RWPE2 (cell line): Measurements from ENCODE around the gene SOCS7.

Experiments
- ATAC-seq: fragments of 200-7000 bp; cut with Tn5 transposase; 3 replicates; pipeline ENCODE4 v1.9.1; 2021; ENCODE audit warnings: low read depth
- DNase-seq: peaks from one replicate; pipeline ENCODE4 v3.0.0-alpha.2; 2020; ENCODE audit warnings: low spot score
- H3K27ac ChIP-seq: fragments of 450-650 bp; 2 replicates; pipeline ENCODE4 v1.5.1; 2017; ENCODE audit warnings: mild to moderate bottlenecking; ENCODE audit not compliant: poor library complexity, severe bottlenecking
- H3K27me3 ChIP-seq: fragments of 250-450 bp; sonication (Bioruptor Pico); 2 replicates; pipeline ENCODE4 v1.5.1; 2021; ENCODE audit warnings: mild to moderate bottlenecking, moderate library complexity; ENCODE audit not compliant: insufficient read depth, poor library complexity, severe bottlenecking
- H3K36me3 ChIP-seq: fragments of 250-450 bp; sonication (Bioruptor Pico); 2 replicates; pipeline ENCODE4 v1.5.1; 2020; ENCODE audit warnings: low read depth, mild to moderate bottlenecking, moderate library complexity
- H3K4me1 ChIP-seq: fragments of 250-450 bp; sonication (Bioruptor Pico); 2 replicates; pipeline ENCODE4 v1.5.1; 2021; ENCODE audit warnings: mild to moderate bottlenecking, moderate library complexity; ENCODE audit not compliant: insufficient read depth, poor library complexity, severe bottlenecking
- H3K4me3 ChIP-seq: fragments of 250-450 bp; sonication (Bioruptor Pico); 2 replicates; pipeline ENCODE4 v1.5.1; 2021; ENCODE audit warnings: mild to moderate bottlenecking, moderate library complexity; ENCODE audit not compliant: severe bottlenecking
- H3K9me3 ChIP-seq: fragments of 250-450 bp; sonication (Bioruptor Pico); 2 replicates; pipeline ENCODE4 v1.5.1; 2021; ENCODE audit warnings: mild to moderate bottlenecking, moderate library complexity; ENCODE audit not compliant: severe bottlenecking
- TF ChIP-seq, protein P1 (sequence below): fragments of 450-650 bp; IDR thresholded peaks from one replicate; pipeline ENCODE4 v1.5.1; 2017; ENCODE audit warnings: mild to moderate bottlenecking, moderate library complexity; ENCODE audit not compliant: poor library complexity, severe bottlenecking

SOCS7 gene

DNA sequence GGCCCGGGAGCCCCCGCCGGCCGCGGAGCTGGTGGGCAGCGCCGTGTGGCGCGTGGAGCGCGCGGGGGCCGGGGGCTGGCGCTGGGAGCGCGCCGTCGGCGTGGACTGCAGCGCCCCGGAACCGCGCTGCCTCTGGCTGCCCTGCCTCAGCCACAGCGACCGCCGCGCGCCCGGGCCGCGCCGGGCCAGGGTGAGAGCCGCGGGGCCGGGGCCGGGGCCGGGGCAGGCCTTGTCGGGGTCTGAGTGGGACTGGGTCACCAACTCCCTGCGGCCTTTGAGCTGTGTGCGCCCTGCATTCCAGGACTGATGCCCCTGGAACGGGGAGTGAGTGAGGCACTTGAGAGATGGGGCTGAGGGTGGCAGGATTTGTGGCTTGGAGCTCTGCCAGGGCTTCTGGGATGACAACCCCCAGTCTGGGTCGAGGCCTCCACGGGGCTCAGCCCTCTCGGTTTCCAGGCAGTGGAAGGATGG, 102.3 kb downstream of the SOCS7 start:
- no peaks in the 10 kb centered on the region for H3K27me3 ChIP-seq
- TF ChIP-seq, protein P1, sequence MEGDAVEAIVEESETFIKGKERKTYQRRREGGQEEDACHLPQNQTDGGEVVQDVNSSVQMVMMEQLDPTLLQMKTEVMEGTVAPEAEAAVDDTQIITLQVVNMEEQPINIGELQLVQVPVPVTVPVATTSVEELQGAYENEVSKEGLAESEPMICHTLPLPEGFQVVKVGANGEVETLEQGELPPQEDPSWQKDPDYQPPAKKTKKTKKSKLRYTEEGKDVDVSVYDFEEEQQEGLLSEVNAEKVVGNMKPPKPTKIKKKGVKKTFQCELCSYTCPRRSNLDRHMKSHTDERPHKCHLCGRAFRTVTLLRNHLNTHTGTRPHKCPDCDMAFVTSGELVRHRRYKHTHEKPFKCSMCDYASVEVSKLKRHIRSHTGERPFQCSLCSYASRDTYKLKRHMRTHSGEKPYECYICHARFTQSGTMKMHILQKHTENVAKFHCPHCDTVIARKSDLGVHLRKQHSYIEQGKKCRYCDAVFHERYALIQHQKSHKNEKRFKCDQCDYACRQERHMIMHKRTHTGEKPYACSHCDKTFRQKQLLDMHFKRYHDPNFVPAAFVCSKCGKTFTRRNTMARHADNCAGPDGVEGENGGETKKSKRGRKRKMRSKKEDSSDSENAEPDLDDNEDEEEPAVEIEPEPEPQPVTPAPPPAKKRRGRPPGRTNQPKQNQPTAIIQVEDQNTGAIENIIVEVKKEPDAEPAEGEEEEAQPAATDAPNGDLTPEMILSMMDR, result no peak
- peaks cover 44% of the 10 kb centered on the region for H3K36me3 ChIP-seq
- H3K4me1 ChIP-seq, result peaks cover 54% of the 10 kb centered on the region
- H3K4me3 ChIP-seq, result peak overlapping the region; percentile 55
- ATAC-seq (no peak), DNase-seq (peak; percentile 73)
- H3K27ac ChIP-seq, result peak overlapping the region; percentile 99
- no peaks in the 10 kb centered on the region for H3K9me3 ChIP-seq

DNA sequence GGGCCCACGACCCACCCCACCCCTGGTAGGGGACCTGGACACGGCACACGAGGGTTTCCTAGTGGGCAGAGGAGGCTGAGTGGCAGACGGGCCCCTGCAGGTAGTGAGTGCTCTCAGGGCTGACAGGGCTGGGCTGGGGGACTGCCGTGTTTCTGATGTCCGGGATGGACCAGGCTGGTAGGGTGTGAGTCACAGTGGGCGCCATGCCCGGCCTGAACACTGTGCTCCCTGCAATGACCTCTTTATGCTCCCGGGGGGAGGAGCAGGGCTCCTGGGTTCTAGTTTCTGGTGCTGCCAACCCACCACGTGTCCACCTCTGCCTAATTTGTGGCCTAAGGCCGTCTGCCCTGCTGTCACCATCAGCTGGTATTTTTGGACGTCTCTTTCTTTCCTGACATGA, 102.9 kb downstream of the SOCS7 start:
- Histone ChIP-seq H3K36me3 (peaks cover 49% of the 10 kb centered on the region), H3K9me3 (no peaks in the 10 kb centered on the region), H3K4me3 (peak overlapping the region; percentile 55), H3K4me1 (peaks cover 48% of the 10 kb centered on the region), H3K27ac (peak overlapping the region; percentile 99), H3K27me3 (no peaks in the 10 kb centered on the region)
- DNase-seq, result peak; percentile 87
- peak; percentile 59 for ATAC-seq
- TF ChIP-seq, protein P1, result no peak
